ENCODE data around the gene CYCS. TPM values are rescaled to one million over a fixed set of nuclear protein-coding genes. Genes with fewer than 3 reads are reported as not detected.

Gene CYCS
- total RNA-seq, 1 donor from 2014 or later: 91.0 TPM

Other genes starting within 250 kb of the CYCS start
- gene OSBPL3, start 145.1 kb downstream of the CYCS start, total RNA-seq: 8.9 TPM
- gene NPVF, start 103.2 kb upstream of the CYCS start, total RNA-seq: not detected

Data from tongue (tissue), 1 donor.